Endodermal cell (in vitro differentiated cells): Measurements from ENCODE around the gene C2orf81. TPM values are rescaled to one million over a fixed set of nuclear protein-coding genes. Genes with fewer than 3 reads are reported as not detected.
"Not testable (repeated sequence)": the region's sequence is repeated elsewhere in the genome, so short reads cannot be mapped to it uniquely, and the experiment has no call there.

ENCODE experiments used
- DNase-seq: peaks from one replicate; pipeline ENCODE4 v3.0.0-alpha.2; 2017
- H3K27ac ChIP-seq: 2 replicates; pipeline ENCODE4 v1.5.1; 2013; ENCODE audit warnings: mild to moderate bottlenecking, low read depth, low read length, moderate library complexity
- H3K27me3 ChIP-seq: 2 replicates; pipeline ENCODE4 v1.6.1; 2013; ENCODE audit warnings: mild to moderate bottlenecking, low read length, moderate library complexity; ENCODE audit not compliant: insufficient read depth, control insufficient read depth, poor library complexity, severe bottlenecking
- H3K36me3 ChIP-seq: 2 replicates; pipeline ENCODE4 v1.7.0; 2013; ENCODE audit warnings: mild to moderate bottlenecking, low read length, moderate library complexity; ENCODE audit not compliant: control insufficient read depth, insufficient read depth
- H3K4me1 ChIP-seq: one replicate; pipeline ENCODE4 v1.7.0; 2013; ENCODE audit warnings: low read length; ENCODE audit not compliant: control insufficient read depth, insufficient read depth
- H3K4me3 ChIP-seq: 2 replicates; pipeline ENCODE4 v1.5.1; 2013; ENCODE audit warnings: mild to moderate bottlenecking, low read length, moderate library complexity
- H3K9ac ChIP-seq: 2 replicates; pipeline ENCODE4 v1.6.1; 2013; ENCODE audit warnings: mild to moderate bottlenecking, low read length, moderate library complexity; ENCODE audit not compliant: poor library complexity, severe bottlenecking; ENCODE audit errors: extremely low read depth
- H3K9me3 ChIP-seq: 2 replicates; pipeline ENCODE4 v1.6.1; 2013; ENCODE audit warnings: mild to moderate bottlenecking, low read length, moderate library complexity; ENCODE audit not compliant: control insufficient read depth
- H3K27ac Mint-ChIP-seq: 2 replicates; pipeline ENCODE4 v1.8.0; 2020; ENCODE audit warnings: mixed read lengths
- H3K27me3 Mint-ChIP-seq: 2 replicates; pipeline ENCODE4 v1.8.0; 2021; ENCODE audit warnings: mild to moderate bottlenecking, mixed read lengths; ENCODE audit not compliant: insufficient read depth
- H3K36me3 Mint-ChIP-seq: 2 replicates; pipeline ENCODE4 v1.8.0; 2020; ENCODE audit warnings: low read depth, mixed read lengths
- H3K4me1 Mint-ChIP-seq: 2 replicates; pipeline ENCODE4 v1.8.0; 2020; ENCODE audit warnings: mixed read lengths
- H3K4me3 Mint-ChIP-seq: 2 replicates; pipeline ENCODE4 v1.8.0; 2020; ENCODE audit warnings: mild to moderate bottlenecking, moderate library complexity, mixed read lengths
- H3K9me3 Mint-ChIP-seq: 2 replicates; pipeline ENCODE4 v1.8.0; 2020; ENCODE audit warnings: mild to moderate bottlenecking, mixed read lengths
- CTCF ChIP-seq: fragments of 200-600 bp; sonication (generic); conservative IDR thresholded peaks from 2 replicates; pipeline ENCODE4 v1.5.0; 2021; ENCODE audit warnings: antibody characterized with exemption, mild to moderate bottlenecking
- WGBS, 2 experiments: methylation state at CpG; one replicate each; pipeline versions ENCODE4 v1.1.5 to v1.1.7; 2013; ENCODE audit warnings: missing lambda C conversion rate in 2 of 2, mixed read lengths in 1 of 2; ENCODE audit not compliant: insufficient coverage in 1 of 2, insufficient read length in 1 of 2; 5-methylcytosine and 5-hydroxymethylcytosine counted together
- total RNA-seq, 2 donors: library from RNA; stranded (reverse); fragmentation: NEBNext Ultra II Directional in 1 of 2; extraction: Animal tissue kit (Norgen Biotek cat#: 25700) in 1 of 2; gene quantifications; 2 replicates in 1 of 2; 3 replicates in 1 of 2; pipeline ENCODE4 v1.2.1, GENCODE V29; 2021

The C2orf81 gene
- total RNA-seq, 2 donors from 2014 or later: 3.8 to 4.8 TPM

GRCh38 chr2:74423231-74424095, 2.0 kb upstream of the C2orf81 start:
- Mint-ChIP-seq H3K36me3 (peaks cover 26% of the 10 kb centered on the region), H3K27me3 (peaks cover 28% of the 10 kb centered on the region), H3K4me1 (peaks cover 40% of the 10 kb centered on the region), H3K27ac (peak overlapping the region; percentile 44), H3K4me3 (peak overlapping the region; percentile 90), H3K9me3 (no peaks in the 10 kb centered on the region)
- 92 to 95% methylated on average over 6 to 9 of the region's 9 CpGs for WGBS, 2 experiments
- no peak overlapping the region for H3K9ac ChIP-seq
- H3K9me3 ChIP-seq: no peaks in the 10 kb centered on the region
- TF ChIP-seq CTCF: no peak
- peaks cover 8% of the 10 kb centered on the region for H3K27me3 ChIP-seq
- no peak overlapping the region for H3K4me3 ChIP-seq
- DNase-seq: no peak
- H3K4me1 ChIP-seq: peaks cover 17% of the 10 kb centered on the region
- no peak overlapping the region for H3K27ac ChIP-seq
- H3K36me3 ChIP-seq: peaks cover 39% of the 10 kb centered on the region

GRCh38 chr2:74420443-74421103, 846 bp downstream of the C2orf81 start:
- not testable (repeated sequence) for H3K9me3 ChIP-seq, DNase-seq, H3K27ac ChIP-seq, H3K9me3 Mint-ChIP-seq, H3K4me1 ChIP-seq, H3K27ac Mint-ChIP-seq, H3K27me3 ChIP-seq
- H3K36me3 ChIP-seq: peaks cover 12% of the 10 kb centered on the region
- H3K4me3 ChIP-seq: peak overlapping the region; percentile 94
- Mint-ChIP-seq H3K4me3 (peak overlapping the region; percentile 90), H3K36me3 (peaks cover 11% of the 10 kb centered on the region), H3K4me1 (peaks cover 14% of the 10 kb centered on the region), H3K27me3 (peaks cover 29% of the 10 kb centered on the region)
- peak overlapping the region; percentile 67 for H3K9ac ChIP-seq
- WGBS, 2 experiments: 91 to 92% methylated on average over 15 to 19 of the region's 19 CpGs

GRCh38 chr2:74420006-74420405, 1.4 kb downstream of the C2orf81 start:
- no peak for DNase-seq
- H3K27ac Mint-ChIP-seq: no peak overlapping the region
- no peak for TF ChIP-seq CTCF
- no peak overlapping the region for H3K4me3 ChIP-seq
- H3K36me3 Mint-ChIP-seq: peaks cover 5% of the 10 kb centered on the region
- H3K36me3 ChIP-seq: peaks cover 7% of the 10 kb centered on the region
- 88 to 100% methylated on average over 2 of the region's 2 CpGs for WGBS, 2 experiments
- H3K27ac ChIP-seq: no peak overlapping the region
- peaks cover 8% of the 10 kb centered on the region for H3K27me3 ChIP-seq
- H3K9me3 ChIP-seq: no peaks in the 10 kb centered on the region
- no peaks in the 10 kb centered on the region for H3K9me3 Mint-ChIP-seq
- H3K27me3 Mint-ChIP-seq: peaks cover 29% of the 10 kb centered on the region
- H3K4me1 Mint-ChIP-seq: peaks cover 8% of the 10 kb centered on the region
- H3K4me3 Mint-ChIP-seq: no peak overlapping the region
- H3K4me1 ChIP-seq: peaks cover 9% of the 10 kb centered on the region
- no peak overlapping the region for H3K9ac ChIP-seq
